Measurements from ENCODE around the gene C2CD2L.
A peak's percentile ranks its signal among the peaks of the same experiment; 100 is the strongest.

DNA sequence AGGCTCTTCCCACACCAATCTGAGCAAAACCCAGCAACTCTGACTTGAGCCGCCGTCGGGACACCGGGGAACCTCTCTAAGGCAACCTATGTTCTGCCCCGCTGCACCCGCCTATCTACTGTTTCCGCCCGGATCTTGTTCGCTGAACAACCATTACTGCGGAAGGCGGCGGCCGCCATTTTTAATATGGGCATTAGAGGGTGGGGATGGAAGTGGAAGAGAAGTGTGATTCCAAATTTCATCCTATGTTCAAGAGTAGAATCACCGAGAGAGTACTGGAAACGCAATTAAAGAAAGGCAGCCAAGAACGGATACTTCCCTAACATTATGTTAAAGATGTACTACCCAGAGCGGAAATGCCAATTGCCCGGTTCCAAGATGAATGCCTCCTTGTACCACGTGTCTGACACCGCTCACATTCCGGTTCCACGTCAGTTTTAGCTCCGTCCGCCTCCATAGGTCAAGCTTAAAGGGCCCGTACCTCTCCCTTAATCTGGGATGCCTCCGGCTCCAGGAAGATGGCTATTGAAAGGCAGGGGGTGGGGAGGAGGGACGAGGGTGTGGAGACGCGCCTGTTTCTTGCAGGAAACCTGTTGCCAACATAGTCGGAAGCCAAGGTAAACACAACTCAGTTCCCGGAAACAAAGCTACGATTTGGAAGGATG, 5.3 kb upstream of the C2CD2L start, which contains the start of gene DPAGT1:
- TF ChIP-seq, protein P1, sequence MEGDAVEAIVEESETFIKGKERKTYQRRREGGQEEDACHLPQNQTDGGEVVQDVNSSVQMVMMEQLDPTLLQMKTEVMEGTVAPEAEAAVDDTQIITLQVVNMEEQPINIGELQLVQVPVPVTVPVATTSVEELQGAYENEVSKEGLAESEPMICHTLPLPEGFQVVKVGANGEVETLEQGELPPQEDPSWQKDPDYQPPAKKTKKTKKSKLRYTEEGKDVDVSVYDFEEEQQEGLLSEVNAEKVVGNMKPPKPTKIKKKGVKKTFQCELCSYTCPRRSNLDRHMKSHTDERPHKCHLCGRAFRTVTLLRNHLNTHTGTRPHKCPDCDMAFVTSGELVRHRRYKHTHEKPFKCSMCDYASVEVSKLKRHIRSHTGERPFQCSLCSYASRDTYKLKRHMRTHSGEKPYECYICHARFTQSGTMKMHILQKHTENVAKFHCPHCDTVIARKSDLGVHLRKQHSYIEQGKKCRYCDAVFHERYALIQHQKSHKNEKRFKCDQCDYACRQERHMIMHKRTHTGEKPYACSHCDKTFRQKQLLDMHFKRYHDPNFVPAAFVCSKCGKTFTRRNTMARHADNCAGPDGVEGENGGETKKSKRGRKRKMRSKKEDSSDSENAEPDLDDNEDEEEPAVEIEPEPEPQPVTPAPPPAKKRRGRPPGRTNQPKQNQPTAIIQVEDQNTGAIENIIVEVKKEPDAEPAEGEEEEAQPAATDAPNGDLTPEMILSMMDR (IDR thresholded peaks at IDR 0.05): peak in 1 of 7 experiments; percentile 7
- TF ChIP-seq POLR2A (IDR thresholded peaks at IDR 0.05): peak in 2 of 3 donors; percentile 59 to 66
